WTC11 (cell line): ENCODE data around the gene EEFSEC. TPM values are rescaled to one million over a fixed set of nuclear protein-coding genes. Genes with fewer than 3 reads are reported as not detected.

Experiments used
- ATAC-seq: fragments of 200-7000 bp; cut with Tn5 transposase; 2 replicates; pipeline ENCODE4 v1.10.0; 2021; ENCODE audit warnings: mild to moderate bottlenecking, moderate library complexity
- CTCF ChIA-PET: fragments of 300-600 bp; sonication (Branson Sonifier 250); formaldehyde crosslinking; loops from one replicate; lab custom pipeline; 2021; ENCODE audit warnings: antibody characterized with exemption; lab: Charles Lee
- POLR2A ChIA-PET: fragments of 350-600 bp; sonication (Branson Sonifier 250); formaldehyde crosslinking; loops from one replicate; lab custom pipeline; 2021; ENCODE audit warnings: antibody characterized with exemption; lab: Charles Lee
- DNase-seq: peaks from one replicate; pipeline ENCODE4 v3.0.0; 2021; ENCODE audit warnings: low spot score
- H3K27ac Mint-ChIP-seq: 2 replicates; pipeline ENCODE4 v1.8.0; 2021; ENCODE audit warnings: mixed read lengths
- H3K27me3 Mint-ChIP-seq: 2 replicates; pipeline ENCODE4 v1.8.0; 2021; ENCODE audit warnings: low read depth, mild to moderate bottlenecking, moderate library complexity, mixed read lengths
- H3K36me3 Mint-ChIP-seq: 2 replicates; pipeline ENCODE4 v1.8.0; 2021; ENCODE audit warnings: mixed read lengths
- H3K4me1 Mint-ChIP-seq: 2 replicates; pipeline ENCODE4 v1.8.0; 2022; ENCODE audit warnings: mixed read lengths
- H3K4me3 Mint-ChIP-seq: 2 replicates; pipeline ENCODE4 v1.8.0; 2021; ENCODE audit warnings: mild to moderate bottlenecking, moderate library complexity, mixed read lengths
- H3K9me3 Mint-ChIP-seq: 2 replicates; pipeline ENCODE4 v1.8.0; 2021; ENCODE audit warnings: mixed read lengths
- ATF1 ChIP-seq: sonication (generic); formaldehyde crosslinking; IDR thresholded peaks from 2 replicates; pipeline ENCODE4 v1.8.1; 2023; ENCODE audit warnings: mild to moderate bottlenecking, moderate library complexity, missing genetic modification reagents
- CBFB ChIP-seq: sonication (generic); formaldehyde crosslinking; IDR thresholded peaks from 2 replicates; pipeline ENCODE4 v1.8.1; 2022; ENCODE audit warnings: mild to moderate bottlenecking, low read depth, missing genetic modification reagents
- E2F4 ChIP-seq: sonication (generic); formaldehyde crosslinking; IDR thresholded peaks from 2 replicates; pipeline ENCODE4 v1.8.1; 2022; ENCODE audit warnings: low read depth, mild to moderate bottlenecking, moderate library complexity, missing genetic modification reagents, borderline replicate concordance
- EMX1 ChIP-seq: fragments of 250-450 bp; sonication (Bioruptor Pico); IDR thresholded peaks from 2 replicates; pipeline ENCODE4 v1.8.0; 2021; ENCODE audit warnings: mild to moderate bottlenecking
- FOXP1 ChIP-seq: sonication (generic); formaldehyde crosslinking; IDR thresholded peaks from 2 replicates; pipeline ENCODE4 v1.8.0; 2022; ENCODE audit warnings: missing genetic modification reagents, mild to moderate bottlenecking, moderate library complexity, borderline replicate concordance
- GABPB1 ChIP-seq: sonication (generic); formaldehyde crosslinking; IDR thresholded peaks from 2 replicates; pipeline ENCODE4 v1.8.1; 2023; ENCODE audit warnings: mild to moderate bottlenecking, missing genetic modification reagents
- GRHL2 ChIP-seq: fragments of 250-450 bp; sonication (Bioruptor Pico); IDR thresholded peaks from 2 replicates; pipeline ENCODE4 v1.8.0; 2022; ENCODE audit warnings: mild to moderate bottlenecking, moderate library complexity; ENCODE audit not compliant: insufficient replicate concordance, severe bottlenecking
- GTF2I ChIP-seq: fragments of 250-450 bp; sonication (Bioruptor Pico); conservative IDR thresholded peaks from 2 replicates; pipeline ENCODE4 v1.4.0; 2021; ENCODE audit warnings: mild to moderate bottlenecking
- NFE2L1 ChIP-seq: sonication (generic); formaldehyde crosslinking; IDR thresholded peaks from 2 replicates; pipeline ENCODE4 v1.8.1; 2023; ENCODE audit warnings: missing genetic modification reagents
- TEAD1 ChIP-seq: sonication (generic); formaldehyde crosslinking; IDR thresholded peaks from 2 replicates; pipeline ENCODE4 v1.8.0; 2022; ENCODE audit warnings: mild to moderate bottlenecking, missing genetic modification reagents
- ZNF423 ChIP-seq: fragments of 250-450 bp; sonication (Bioruptor Pico); IDR thresholded peaks from 2 replicates; pipeline ENCODE4 v2.1.2; 2022; ENCODE audit warnings: mild to moderate bottlenecking, moderate library complexity
- total RNA-seq: library from RNA; stranded (reverse); gene quantifications from 3 replicates; pipeline ENCODE4 v1.2.3, GENCODE V29; 2021
- TF ChIP-seq, protein P1 (sequence below): sonication (generic); formaldehyde crosslinking; IDR thresholded peaks from 2 replicates; pipeline ENCODE4 v1.8.1; 2023; ENCODE audit warnings: mild to moderate bottlenecking, missing genetic modification reagents
- TF ChIP-seq, protein P2 (sequence below): fragments of 250-450 bp; sonication (Bioruptor Pico); IDR thresholded peaks from 2 replicates; pipeline ENCODE4 v1.9.0; 2021; ENCODE audit warnings: mild to moderate bottlenecking, borderline replicate concordance
- TF ChIP-seq, protein P3 (sequence below): fragments of 250-450 bp; sonication (Bioruptor Pico); IDR thresholded peaks from 2 replicates; pipeline ENCODE4 v1.9.0; 2021; ENCODE audit warnings: moderate library complexity, mild to moderate bottlenecking, inconsistent platforms, borderline replicate concordance
- TF ChIP-seq, protein P4 (sequence below): fragments of 250-450 bp; sonication (Bioruptor Pico); IDR thresholded peaks from 2 replicates; pipeline ENCODE4 v2.1.2; 2022; ENCODE audit warnings: mild to moderate bottlenecking, moderate library complexity
- TF ChIP-seq, protein P5 (sequence below): fragments of 250-450 bp; sonication (Bioruptor Pico); IDR thresholded peaks from 2 replicates; pipeline ENCODE4 v1.9.0; 2021; ENCODE audit warnings: mild to moderate bottlenecking

Gene EEFSEC
- total RNA-seq, 1 experiment from 2014 or later = 13.7 TPM

DNA sequence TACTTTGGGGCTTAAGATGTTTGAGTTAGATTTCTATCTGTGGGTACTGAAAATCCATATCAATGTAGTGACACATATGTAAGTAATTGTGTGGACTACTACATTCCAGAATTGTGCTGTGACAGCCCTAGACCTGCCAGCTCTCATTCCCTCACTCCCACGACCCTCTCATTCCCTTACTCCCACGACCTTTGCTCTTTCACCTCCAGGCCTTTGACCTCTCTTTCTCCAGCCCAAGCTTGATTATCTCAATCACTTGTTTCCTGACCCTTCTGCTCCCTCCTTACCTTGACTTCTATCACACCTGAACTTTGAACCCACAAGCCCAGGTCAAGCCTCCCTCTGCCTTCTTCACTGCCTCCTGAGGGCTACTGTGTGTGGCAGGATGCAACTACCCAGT is 26.0 kb upstream of the EEFSEC start (continued):
- TF ChIP-seq, protein P1, sequence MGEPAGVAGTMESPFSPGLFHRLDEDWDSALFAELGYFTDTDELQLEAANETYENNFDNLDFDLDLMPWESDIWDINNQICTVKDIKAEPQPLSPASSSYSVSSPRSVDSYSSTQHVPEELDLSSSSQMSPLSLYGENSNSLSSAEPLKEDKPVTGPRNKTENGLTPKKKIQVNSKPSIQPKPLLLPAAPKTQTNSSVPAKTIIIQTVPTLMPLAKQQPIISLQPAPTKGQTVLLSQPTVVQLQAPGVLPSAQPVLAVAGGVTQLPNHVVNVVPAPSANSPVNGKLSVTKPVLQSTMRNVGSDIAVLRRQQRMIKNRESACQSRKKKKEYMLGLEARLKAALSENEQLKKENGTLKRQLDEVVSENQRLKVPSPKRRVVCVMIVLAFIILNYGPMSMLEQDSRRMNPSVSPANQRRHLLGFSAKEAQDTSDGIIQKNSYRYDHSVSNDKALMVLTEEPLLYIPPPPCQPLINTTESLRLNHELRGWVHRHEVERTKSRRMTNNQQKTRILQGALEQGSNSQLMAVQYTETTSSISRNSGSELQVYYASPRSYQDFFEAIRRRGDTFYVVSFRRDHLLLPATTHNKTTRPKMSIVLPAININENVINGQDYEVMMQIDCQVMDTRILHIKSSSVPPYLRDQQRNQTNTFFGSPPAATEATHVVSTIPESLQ (CRISPR knock-in tag) = no peak
- TF ChIP-seq GABPB1 = no peak
- TF ChIP-seq ATF1 (CRISPR knock-in tag) = no peak

- TF ChIP-seq EMX1 (CRISPR knock-in tag) = no peak
- no peak for TF ChIP-seq E2F4 (CRISPR knock-in tag)
- no peak for TF ChIP-seq TEAD1 (CRISPR knock-in tag)
- TF ChIP-seq ZNF423 (CRISPR knock-in tag) = no peak
- no peak for TF ChIP-seq GTF2I (CRISPR knock-in tag)
- TF ChIP-seq, protein P2, sequence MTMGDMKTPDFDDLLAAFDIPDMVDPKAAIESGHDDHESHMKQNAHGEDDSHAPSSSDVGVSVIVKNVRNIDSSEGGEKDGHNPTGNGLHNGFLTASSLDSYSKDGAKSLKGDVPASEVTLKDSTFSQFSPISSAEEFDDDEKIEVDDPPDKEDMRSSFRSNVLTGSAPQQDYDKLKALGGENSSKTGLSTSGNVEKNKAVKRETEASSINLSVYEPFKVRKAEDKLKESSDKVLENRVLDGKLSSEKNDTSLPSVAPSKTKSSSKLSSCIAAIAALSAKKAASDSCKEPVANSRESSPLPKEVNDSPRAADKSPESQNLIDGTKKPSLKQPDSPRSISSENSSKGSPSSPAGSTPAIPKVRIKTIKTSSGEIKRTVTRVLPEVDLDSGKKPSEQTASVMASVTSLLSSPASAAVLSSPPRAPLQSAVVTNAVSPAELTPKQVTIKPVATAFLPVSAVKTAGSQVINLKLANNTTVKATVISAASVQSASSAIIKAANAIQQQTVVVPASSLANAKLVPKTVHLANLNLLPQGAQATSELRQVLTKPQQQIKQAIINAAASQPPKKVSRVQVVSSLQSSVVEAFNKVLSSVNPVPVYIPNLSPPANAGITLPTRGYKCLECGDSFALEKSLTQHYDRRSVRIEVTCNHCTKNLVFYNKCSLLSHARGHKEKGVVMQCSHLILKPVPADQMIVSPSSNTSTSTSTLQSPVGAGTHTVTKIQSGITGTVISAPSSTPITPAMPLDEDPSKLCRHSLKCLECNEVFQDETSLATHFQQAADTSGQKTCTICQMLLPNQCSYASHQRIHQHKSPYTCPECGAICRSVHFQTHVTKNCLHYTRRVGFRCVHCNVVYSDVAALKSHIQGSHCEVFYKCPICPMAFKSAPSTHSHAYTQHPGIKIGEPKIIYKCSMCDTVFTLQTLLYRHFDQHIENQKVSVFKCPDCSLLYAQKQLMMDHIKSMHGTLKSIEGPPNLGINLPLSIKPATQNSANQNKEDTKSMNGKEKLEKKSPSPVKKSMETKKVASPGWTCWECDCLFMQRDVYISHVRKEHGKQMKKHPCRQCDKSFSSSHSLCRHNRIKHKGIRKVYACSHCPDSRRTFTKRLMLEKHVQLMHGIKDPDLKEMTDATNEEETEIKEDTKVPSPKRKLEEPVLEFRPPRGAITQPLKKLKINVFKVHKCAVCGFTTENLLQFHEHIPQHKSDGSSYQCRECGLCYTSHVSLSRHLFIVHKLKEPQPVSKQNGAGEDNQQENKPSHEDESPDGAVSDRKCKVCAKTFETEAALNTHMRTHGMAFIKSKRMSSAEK (CRISPR knock-in tag) = no peak
- TF ChIP-seq, protein P3, sequence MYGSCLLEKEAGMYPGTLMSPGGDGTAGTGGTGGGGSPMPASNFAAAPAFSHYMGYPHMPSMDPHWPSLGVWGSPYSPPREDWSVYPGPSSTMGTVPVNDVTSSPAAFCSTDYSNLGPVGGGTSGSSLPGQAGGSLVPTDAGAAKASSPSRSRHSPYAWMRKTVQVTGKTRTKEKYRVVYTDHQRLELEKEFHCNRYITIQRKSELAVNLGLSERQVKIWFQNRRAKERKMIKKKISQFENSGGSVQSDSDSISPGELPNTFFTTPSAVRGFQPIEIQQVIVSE = no peak
- TF ChIP-seq, protein P4, sequence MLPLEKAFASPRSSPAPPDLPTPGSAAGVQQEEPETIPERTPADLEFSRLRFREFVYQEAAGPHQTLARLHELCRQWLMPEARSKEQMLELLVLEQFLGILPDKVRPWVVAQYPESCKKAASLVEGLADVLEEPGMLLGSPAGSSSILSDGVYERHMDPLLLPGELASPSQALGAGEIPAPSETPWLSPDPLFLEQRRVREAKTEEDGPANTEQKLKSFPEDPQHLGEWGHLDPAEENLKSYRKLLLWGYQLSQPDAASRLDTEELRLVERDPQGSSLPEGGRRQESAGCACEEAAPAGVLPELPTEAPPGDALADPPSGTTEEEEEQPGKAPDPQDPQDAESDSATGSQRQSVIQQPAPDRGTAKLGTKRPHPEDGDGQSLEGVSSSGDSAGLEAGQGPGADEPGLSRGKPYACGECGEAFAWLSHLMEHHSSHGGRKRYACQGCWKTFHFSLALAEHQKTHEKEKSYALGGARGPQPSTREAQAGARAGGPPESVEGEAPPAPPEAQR = no peak
- TF ChIP-seq CBFB = no peak
- no peak for TF ChIP-seq GRHL2 (CRISPR knock-in tag)
- TF ChIP-seq NFE2L1 (CRISPR knock-in tag) = no peak
- TF ChIP-seq, protein P5, sequence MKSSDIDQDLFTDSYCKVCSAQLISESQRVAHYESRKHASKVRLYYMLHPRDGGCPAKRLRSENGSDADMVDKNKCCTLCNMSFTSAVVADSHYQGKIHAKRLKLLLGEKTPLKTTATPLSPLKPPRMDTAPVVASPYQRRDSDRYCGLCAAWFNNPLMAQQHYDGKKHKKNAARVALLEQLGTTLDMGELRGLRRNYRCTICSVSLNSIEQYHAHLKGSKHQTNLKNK (CRISPR knock-in tag) = no peak
- no peak for TF ChIP-seq FOXP1 (CRISPR knock-in tag)
- H3K27ac Mint-ChIP-seq = no peak overlapping the region
- CTCF ChIA-PET = no interaction called here
- no peak for ATAC-seq
- H3K27me3 Mint-ChIP-seq = peaks cover 14% of the 10 kb centered on the region
- no peak overlapping the region for H3K4me3 Mint-ChIP-seq
- POLR2A ChIA-PET = no interaction called here
- DNase-seq = no peak
- H3K9me3 Mint-ChIP-seq = peaks cover 11% of the 10 kb centered on the region; the same call in 1 of the 2 replicates
- peaks cover 4% of the 10 kb centered on the region; the same call in 1 of the 2 replicates for H3K4me1 Mint-ChIP-seq
- H3K36me3 Mint-ChIP-seq = no peaks in the 10 kb centered on the region
Measured at GRCh38 chr3:128128251-128128650, 25.0 kb upstream of the EEFSEC start.
